Natural killer cell (primary cell): ENCODE measurements around the gene ZDHHC17. TPM values are rescaled to one million over a fixed set of nuclear protein-coding genes. Genes with fewer than 3 reads are reported as not detected.

ENCODE experiments used
- ATAC-seq, 3 donors: fragments of 150-1000 bp in 2 of 3; fragments of 200-7000 bp in 1 of 3; cut with Tn5 transposase; 1 replicate in 1 of 3; 2 replicates in 2 of 3; pipeline ENCODE4 v1.10.0; 2021; ENCODE audit warnings: mild to moderate bottlenecking in 2 of 3, moderate library complexity in 2 of 3
- DNase-seq, 2 donors: peaks; one replicate each; pipeline versions ENCODE4 v3.0.0 to v3.0.0-alpha.2; 2013 to 2021; ENCODE audit warnings: mixed read lengths in 1 of 2
- H3K27ac ChIP-seq: one replicate; pipeline ENCODE4 v1.5.1; 2013; ENCODE audit warnings: mild to moderate bottlenecking, low read length
- H3K27me3 ChIP-seq: one replicate; pipeline ENCODE4 v1.6.1; 2013; ENCODE audit warnings: low read length; ENCODE audit not compliant: control insufficient read depth, insufficient read depth
- H3K36me3 ChIP-seq: one replicate; pipeline ENCODE4 v1.6.1; 2013; ENCODE audit warnings: low read length; ENCODE audit not compliant: control insufficient read depth, insufficient read depth
- H3K4me1 ChIP-seq: one replicate; pipeline ENCODE4 v1.6.1; 2013; ENCODE audit warnings: low read length; ENCODE audit not compliant: control insufficient read depth, insufficient read depth
- H3K4me3 ChIP-seq: one replicate; pipeline ENCODE4 v1.5.1; 2013; ENCODE audit warnings: low read length
- H3K9me3 ChIP-seq: one replicate; pipeline ENCODE4 v1.6.1; 2013; ENCODE audit warnings: low read length; ENCODE audit not compliant: control insufficient read depth, insufficient read depth
- H3K27ac Mint-ChIP-seq, 2 donors: one replicate each; pipeline ENCODE4 v1.8.0; 2022; ENCODE audit warnings: mild to moderate bottlenecking in 2 of 2, mixed read lengths in 2 of 2, moderate library complexity in 1 of 2
- H3K27me3 Mint-ChIP-seq, 2 donors: one replicate each; pipeline ENCODE4 v1.8.0; 2022; ENCODE audit warnings: low read depth in 2 of 2, mixed read lengths in 2 of 2
- H3K36me3 Mint-ChIP-seq: one replicate; pipeline ENCODE4 v1.8.0; 2022; ENCODE audit warnings: mixed read lengths
- H3K4me1 Mint-ChIP-seq, 2 donors: one replicate each; pipeline ENCODE4 v1.8.0; 2022; ENCODE audit warnings: mixed read lengths in 2 of 2
- H3K4me3 Mint-ChIP-seq: one replicate; pipeline ENCODE4 v1.8.0; 2022; ENCODE audit warnings: mild to moderate bottlenecking, moderate library complexity, mixed read lengths
- H3K9me3 Mint-ChIP-seq, 2 donors: one replicate each; pipeline ENCODE4 v1.8.0; 2022; ENCODE audit warnings: mixed read lengths in 2 of 2
- WGBS: methylation state at CpG from one replicate; pipeline ENCODE4 v1.1.7; 2013; ENCODE audit warnings: missing lambda C conversion rate; ENCODE audit not compliant: insufficient coverage; 5-methylcytosine and 5-hydroxymethylcytosine counted together
- intact Hi-C: fragments of 100-400 bp; cut with micrococcal nuclease; formaldehyde crosslinking; loops from one replicate; pipeline ENCODE4 v1.14.2; 2022
- total RNA-seq, 4 donors: library from RNA; stranded (reverse); fragments of 120-200 nt in 1 of 4; gene quantifications; one replicate each; pipeline versions ENCODE4 v1.2.3 to v1.2.4, GENCODE V29; 2013 to 2022
- TF ChIP-seq, protein P1 (sequence below): fragments of 200-600 bp; IDR thresholded peaks from one replicate; pipeline ENCODE4 v1.8.0; 2022; ENCODE audit warnings: antibody characterized with exemption

The ZDHHC17 gene, protein sequence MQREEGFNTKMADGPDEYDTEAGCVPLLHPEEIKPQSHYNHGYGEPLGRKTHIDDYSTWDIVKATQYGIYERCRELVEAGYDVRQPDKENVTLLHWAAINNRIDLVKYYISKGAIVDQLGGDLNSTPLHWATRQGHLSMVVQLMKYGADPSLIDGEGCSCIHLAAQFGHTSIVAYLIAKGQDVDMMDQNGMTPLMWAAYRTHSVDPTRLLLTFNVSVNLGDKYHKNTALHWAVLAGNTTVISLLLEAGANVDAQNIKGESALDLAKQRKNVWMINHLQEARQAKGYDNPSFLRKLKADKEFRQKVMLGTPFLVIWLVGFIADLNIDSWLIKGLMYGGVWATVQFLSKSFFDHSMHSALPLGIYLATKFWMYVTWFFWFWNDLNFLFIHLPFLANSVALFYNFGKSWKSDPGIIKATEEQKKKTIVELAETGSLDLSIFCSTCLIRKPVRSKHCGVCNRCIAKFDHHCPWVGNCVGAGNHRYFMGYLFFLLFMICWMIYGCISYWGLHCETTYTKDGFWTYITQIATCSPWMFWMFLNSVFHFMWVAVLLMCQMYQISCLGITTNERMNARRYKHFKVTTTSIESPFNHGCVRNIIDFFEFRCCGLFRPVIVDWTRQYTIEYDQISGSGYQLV
- total RNA-seq = 10 to 100 TPM; 55.2 to 63.9 (median 58.4) TPM
- 114 TPM for total RNA-seq (2013)

GRCh38 chr12:76763746-76764675, at the start of gene ZDHHC17:
TSS of gene ZDHHC17 (plus strand) at chr12:76764115. CDS start at chr12:76764237, 122 bp downstream.
- no peaks in the 10 kb centered on the region for H3K36me3 ChIP-seq
- peaks cover 13% of the 10 kb centered on the region for H3K4me1 ChIP-seq
- Mint-ChIP-seq H3K9me3 (no peaks in the 10 kb centered on the region), H3K36me3 (no peaks in the 10 kb centered on the region), H3K27me3 (peaks cover 0 to 4% of the 10 kb centered on the region in 2 donors), H3K4me1 (peaks cover 40 to 42% of the 10 kb centered on the region in 2 donors), H3K27ac (peak within 1 kb of the TSS; percentile 90 to 96), H3K4me3 (peak within 1 kb of the TSS; percentile 94)
- H3K27ac ChIP-seq = peak within 1 kb of the TSS; percentile 96
- DNase-seq (peak; percentile 88 to 95), ATAC-seq (peak; percentile 85 to 94 (median 85))
- H3K27me3 ChIP-seq = no peaks in the 10 kb centered on the region
- under 1% methylated on average over 93 of the region's 93 CpGs for WGBS
- intact Hi-C loops = loop anchor here (1.0 to 2.0 kb wide), 2 partner anchors 205 to 680 kb away; partner anchors contain the start of genes NAP1L1 and OSBPL8
- TF ChIP-seq, protein P1, sequence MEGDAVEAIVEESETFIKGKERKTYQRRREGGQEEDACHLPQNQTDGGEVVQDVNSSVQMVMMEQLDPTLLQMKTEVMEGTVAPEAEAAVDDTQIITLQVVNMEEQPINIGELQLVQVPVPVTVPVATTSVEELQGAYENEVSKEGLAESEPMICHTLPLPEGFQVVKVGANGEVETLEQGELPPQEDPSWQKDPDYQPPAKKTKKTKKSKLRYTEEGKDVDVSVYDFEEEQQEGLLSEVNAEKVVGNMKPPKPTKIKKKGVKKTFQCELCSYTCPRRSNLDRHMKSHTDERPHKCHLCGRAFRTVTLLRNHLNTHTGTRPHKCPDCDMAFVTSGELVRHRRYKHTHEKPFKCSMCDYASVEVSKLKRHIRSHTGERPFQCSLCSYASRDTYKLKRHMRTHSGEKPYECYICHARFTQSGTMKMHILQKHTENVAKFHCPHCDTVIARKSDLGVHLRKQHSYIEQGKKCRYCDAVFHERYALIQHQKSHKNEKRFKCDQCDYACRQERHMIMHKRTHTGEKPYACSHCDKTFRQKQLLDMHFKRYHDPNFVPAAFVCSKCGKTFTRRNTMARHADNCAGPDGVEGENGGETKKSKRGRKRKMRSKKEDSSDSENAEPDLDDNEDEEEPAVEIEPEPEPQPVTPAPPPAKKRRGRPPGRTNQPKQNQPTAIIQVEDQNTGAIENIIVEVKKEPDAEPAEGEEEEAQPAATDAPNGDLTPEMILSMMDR = no peak
- no peaks in the 10 kb centered on the region for H3K9me3 ChIP-seq
- peak within 1 kb of the TSS; percentile 93 for H3K4me3 ChIP-seq

DNA sequence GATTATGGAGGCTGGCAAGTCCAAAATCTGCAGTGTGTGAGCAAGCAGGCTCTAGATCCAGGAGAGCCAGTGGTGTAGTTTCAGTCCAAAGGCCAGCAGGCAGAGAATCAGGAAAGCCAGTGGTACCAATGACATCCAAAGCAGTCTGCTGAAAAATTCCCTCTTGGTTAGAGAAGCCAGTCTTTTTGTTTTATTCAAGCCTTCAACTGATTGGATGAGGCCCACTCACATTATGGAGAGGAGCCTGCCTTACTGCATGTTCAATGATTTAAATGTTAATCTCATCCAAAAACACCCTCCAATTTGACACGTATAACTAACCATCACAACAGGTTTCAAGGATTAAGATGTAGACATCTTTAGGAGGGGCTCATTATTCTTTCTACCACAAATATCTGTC, 49.5 kb upstream of the ZDHHC17 start:
- Mint-ChIP-seq H3K27ac (no peak overlapping the region), H3K4me1 (no peaks in the 10 kb centered on the region), H3K36me3 (no peaks in the 10 kb centered on the region), H3K27me3 (peaks cover 8 to 14% of the 10 kb centered on the region in 2 donors), H3K9me3 (no peaks in the 10 kb centered on the region), H3K4me3 (no peak overlapping the region)
- H3K27me3 ChIP-seq = no peaks in the 10 kb centered on the region
- DNase-seq (no peak), ATAC-seq (no peak)
- no peak overlapping the region for H3K27ac ChIP-seq
- no CpG with 5 or more reads among the region's 1 CpG for WGBS
- TF ChIP-seq, protein P1 = no peak
- H3K36me3 ChIP-seq = no peaks in the 10 kb centered on the region
- no peaks in the 10 kb centered on the region for H3K9me3 ChIP-seq
- no peaks in the 10 kb centered on the region for H3K4me1 ChIP-seq
- H3K4me3 ChIP-seq = no peak overlapping the region
- intact Hi-C loops = no loop called here

DNA sequence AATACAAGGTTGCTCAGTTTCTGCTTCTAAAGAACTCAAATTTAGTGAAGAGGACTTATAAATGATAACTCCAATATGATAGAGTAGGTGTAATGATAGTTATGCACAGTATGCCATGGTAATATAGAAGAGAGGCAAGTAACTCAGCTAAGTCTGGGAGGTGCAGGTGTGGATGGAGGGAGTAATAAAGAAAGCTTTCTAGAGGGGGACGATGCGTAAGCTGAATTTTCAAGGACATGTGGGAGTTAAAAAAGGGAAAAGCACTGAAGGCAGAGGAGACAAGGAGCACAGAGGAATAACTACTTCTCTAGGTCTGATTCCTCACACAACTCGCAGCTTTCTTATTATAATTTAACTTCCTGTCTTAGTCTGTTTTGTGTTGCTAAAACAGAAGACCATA, 49.1 kb upstream of the ZDHHC17 start:
- Histone ChIP-seq H3K27me3 (no peaks in the 10 kb centered on the region), H3K27ac (no peak overlapping the region), H3K36me3 (no peaks in the 10 kb centered on the region), H3K9me3 (no peaks in the 10 kb centered on the region), H3K4me3 (no peak overlapping the region), H3K4me1 (no peaks in the 10 kb centered on the region)
- H3K4me3 Mint-ChIP-seq = no peak overlapping the region
- no peak overlapping the region for H3K27ac Mint-ChIP-seq
- TF ChIP-seq, protein P1 = no peak
- no peak for DNase-seq
- H3K36me3 Mint-ChIP-seq = no peaks in the 10 kb centered on the region
- no peak for ATAC-seq
- WGBS = 86% methylated on average over 2 of the region's 3 CpGs
- H3K4me1 Mint-ChIP-seq = no peaks in the 10 kb centered on the region
- peaks cover 6 to 14% of the 10 kb centered on the region in 2 donors for H3K27me3 Mint-ChIP-seq
- H3K9me3 Mint-ChIP-seq = no peaks in the 10 kb centered on the region
- intact Hi-C loops = no loop called here
